Measurements from ENCODE around the gene COL23A1.

The COL23A1 gene

GRCh38 chr5:178532236-178532635 lies 58.0 kb downstream of the COL23A1 start:
- DNase-seq (ENCODE audit: low spot score): no peak

DNA sequence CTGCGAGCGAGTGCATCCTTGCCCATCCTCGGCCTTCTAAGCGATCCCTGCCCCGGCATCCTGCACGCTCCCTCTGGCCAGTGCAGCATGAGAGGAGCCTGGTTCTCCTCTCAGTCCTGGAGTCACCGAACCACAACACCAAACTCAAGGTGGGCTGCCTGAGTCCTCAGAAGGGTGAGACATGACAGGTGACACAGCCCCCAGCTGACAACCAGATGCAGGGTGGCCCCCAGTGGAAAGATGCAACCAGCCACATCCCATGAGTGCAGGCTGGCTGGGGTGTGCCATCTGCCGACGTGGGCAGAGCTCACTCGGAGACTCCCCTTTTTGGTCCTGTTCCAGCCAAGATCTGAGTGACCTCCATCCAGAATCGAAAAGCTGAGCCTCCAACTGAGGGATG lies 58.4 kb downstream of the COL23A1 start:
- DNase-seq (ENCODE audit: low spot score): no peak

DNA sequence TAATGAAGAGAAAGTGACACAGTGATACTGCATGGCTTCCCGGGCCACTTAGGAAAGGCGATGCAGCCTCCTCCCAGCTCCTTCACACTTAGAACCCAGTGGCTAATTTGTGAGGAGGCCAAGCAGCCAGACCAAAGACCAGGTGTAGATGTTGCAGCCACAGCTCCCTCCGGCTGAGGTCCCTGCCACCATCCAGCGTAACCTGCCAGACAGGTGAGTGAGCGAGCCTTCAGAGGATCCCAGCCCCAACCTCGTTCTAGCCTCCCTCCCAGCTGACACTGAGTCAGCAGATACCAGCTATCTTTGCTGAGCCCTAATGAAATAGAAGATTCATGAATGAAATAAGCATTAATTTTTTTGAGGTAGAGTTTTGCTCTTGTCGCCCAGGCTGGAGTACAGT lies 59.7 kb downstream of the COL23A1 start:
- no peak for DNase-seq (ENCODE audit: low spot score)

- no peak for DNase-seq (ENCODE audit: low spot score)
These were observed 61.1 kb downstream of the COL23A1 start for GRCh38 chr5:178529080-178529479.

DNA sequence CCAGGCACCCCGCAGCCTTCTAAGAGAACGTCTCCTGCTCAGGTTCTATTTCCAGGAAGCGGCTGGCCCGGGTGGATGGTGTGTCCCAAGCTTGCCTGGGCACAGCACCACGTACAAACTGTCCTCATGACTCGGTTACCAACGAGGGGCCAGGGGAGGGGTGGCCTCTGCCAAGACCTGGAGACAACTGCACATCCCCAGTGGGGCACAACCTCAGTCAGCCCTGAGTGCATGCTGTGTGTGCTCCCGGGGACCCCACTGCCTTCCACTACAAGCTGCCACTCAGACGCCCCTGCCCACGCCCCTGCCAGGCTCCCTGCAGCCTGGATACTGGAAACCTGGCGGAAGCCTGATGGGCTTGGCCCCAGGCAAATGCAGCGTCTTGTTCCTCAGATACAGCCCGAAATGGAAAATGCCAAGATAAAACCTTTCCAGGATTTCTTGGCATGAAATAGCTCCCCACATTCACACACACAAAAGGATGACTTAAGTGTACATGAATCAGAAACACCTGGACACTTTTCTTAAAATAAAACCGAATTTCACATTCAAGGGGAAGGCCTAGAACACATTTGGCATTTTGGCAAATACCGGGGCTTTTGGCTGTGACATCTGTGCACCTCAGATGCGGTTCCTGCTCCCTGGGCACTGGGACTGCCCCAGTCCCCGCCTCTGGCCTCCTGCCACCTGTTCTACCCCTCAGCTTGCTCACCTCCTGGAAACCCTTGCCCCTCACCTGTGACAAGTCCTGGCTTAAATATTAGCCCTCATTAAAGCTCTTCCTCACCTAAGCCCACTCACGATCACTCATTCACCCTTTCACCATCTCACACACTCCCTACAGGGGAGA lies 62.5 kb downstream of the COL23A1 start:
- DNase-seq (ENCODE audit: low spot score): no peak

- DNase-seq (ENCODE audit: low spot score): no peak
These were observed 63.3 kb downstream of the COL23A1 start for GRCh38 chr5:178526773-178527457.

DNA sequence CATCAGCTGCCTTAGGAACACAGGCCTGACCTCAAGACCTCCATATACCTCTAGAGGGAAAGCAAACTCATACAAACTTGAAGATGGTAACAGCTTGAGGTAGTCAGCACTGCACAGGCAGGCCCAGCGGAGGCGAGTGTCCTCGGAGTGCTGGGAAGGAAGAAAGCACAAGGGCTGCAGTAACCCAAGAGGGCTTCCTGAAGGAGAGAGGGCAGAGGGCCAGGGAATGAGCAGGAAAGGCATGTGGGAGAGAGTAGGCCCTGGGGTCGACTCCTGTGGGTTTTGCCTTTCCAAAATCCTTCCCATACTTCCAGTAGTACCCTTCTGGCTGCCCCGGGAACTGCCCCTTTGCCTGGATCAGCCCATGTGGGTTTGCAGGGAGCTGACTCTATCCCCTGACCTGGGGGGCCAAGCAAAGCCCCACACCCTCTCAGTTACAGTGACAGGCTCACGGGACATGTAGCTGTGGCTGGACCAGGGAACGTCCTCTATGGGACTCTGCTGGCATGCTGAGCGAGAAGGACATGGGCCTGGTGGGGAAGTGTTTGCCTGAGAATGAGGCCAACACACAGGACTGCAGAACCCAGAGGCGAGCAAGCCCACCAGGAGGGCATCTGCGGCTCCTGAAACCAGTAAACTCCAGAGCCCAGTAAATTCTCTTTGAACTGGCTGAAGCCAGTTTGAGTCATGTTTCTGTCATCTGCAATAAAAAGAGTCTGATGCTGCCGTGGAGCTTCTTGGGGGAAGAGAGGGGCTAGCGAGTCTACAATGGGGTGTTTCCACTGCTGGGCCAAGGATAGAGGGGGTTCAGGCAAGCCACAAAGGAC lies 64.1 kb downstream of the COL23A1 start:
- no peak for DNase-seq (ENCODE audit: low spot score)

- DNase-seq (ENCODE audit: low spot score): no peak
These were observed 65.9 kb downstream of the COL23A1 start for GRCh38 chr5:178524093-178524882.

DNA sequence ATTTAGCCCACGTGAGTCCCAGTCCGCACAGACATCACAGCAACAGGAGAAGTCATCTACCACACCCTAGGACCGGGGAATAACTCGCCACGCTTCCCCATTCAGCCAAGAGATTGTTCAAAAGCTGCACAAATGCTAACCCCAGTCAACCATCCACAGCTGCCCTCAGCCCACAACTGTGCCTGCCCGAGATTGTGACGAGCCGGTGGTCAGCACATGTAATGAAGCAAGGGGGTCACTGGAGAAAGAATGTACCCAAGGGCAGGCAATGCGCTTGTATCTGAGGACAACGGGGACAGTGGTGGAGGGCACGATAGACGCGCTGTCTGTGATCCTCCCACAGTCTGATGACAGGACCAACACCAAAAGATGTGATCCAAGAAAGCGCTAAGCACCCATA lies 67.8 kb downstream of the COL23A1 start:
- DNase-seq (ENCODE audit: low spot score): no peak

GRCh38 chr5:178520851-178521250 lies 69.3 kb downstream of the COL23A1 start:
- no peak for DNase-seq (ENCODE audit: low spot score)

DNA sequence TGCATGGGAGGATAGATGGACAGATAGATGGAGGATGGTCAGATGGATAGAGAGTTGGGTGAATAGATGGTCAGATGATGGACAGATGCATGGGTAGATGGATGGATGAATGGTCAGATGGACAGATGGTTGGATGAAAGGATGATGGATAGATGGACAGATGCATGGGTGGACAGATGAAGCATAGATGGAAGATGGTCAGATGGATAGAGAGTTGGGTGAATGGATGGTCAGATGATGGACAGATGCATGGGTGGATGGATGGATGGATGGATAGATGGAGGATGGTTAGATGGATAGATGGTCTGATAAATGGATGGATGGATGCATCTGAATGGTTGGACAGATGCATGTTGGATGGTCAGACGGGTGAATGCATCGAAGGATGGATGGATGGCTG lies 70.4 kb downstream of the COL23A1 start:
- no peak for DNase-seq (ENCODE audit: low spot score)

DNA sequence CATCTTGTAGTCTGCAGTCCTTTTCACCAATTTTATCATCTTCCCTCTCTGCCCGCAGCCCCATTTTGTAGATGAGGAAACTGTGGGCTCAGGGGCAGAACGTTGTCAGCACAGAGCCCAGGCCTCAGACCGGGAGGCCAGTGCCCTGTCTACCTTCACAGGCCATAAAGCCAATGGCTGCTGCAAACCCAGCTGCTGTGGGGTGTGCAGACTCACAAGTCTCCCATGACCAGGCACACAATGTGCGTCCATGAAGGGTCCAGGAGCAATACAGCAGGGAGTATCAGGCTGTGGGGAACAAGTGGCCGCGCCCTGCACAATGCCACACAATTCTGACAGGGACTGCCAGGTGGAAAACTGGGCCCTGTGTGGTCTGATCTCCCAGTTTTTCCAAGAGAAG lies 71.0 kb downstream of the COL23A1 start:
- DNase-seq (ENCODE audit: low spot score): no peak

DNA sequence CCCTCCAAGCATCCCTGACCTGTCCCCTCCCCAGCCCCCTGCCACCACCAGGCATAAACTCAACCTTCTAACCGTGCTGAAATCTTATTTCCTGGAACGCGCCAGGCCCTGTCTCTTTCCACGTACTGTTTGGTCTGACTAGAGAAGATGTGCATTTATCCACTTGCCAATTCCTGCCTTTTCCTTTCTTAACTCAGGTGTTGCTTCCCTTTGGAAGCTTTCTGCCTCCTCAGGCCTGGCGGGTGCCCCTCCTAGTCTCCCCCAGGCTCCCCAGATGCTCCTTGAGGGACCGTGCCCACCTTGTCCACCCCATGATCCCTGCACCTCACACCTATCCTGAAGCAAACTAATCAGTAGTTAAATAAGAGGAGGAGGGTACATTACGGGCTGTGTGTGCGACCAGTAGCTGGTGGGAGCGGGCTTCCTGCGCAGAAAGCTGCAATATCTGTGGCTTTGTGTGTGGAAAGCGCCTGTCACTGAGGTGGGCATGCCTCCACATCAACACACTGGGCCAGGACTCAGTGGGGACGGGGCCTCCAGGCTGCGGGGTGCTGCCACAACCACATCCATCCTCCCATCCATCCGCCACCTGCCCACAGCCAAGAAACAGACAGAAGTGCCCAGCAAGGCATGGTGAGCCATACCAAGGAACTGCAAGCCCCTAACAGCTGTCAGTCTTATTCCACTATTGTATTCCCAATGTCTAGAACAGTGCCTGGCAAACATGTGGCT lies 73.5 kb downstream of the COL23A1 start:
- DNase-seq (ENCODE audit: low spot score): no peak

DNA sequence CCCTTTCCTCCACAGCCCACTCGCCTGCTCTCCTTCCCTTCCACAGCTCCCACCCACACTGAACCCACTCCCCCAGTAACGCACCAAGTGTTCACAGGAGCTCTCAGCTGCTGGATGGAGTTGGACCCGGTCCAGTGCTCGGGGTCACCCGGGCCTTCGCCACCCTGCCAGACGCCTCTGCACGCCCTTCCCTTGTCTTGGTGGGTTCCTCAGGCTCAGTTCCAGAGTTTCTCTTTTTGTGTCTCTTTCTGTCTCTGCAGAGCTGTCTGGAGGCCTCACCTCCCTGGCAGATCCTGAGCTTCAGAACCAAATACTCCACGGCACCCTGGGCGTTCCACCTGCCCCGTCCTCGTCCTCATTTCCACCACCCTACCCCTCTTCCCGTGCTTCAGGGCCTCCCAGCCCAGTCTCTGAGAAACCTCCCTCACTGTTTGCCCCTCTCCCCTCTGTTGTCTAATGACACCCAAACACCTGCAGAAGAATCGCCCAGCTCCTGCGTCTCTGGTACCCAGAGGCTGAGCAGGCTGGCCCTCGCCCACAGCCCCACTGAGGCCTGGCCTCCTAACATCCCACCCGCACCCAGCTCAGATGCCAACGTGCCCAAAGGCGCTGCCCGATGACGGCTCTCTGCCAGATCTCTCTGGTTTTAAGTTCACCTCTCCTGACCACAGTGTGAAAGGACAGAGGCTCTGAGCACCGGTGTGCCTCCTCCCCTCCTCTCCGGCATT lies 74.3 kb downstream of the COL23A1 start:
- no peak for DNase-seq (ENCODE audit: low spot score)

DNA sequence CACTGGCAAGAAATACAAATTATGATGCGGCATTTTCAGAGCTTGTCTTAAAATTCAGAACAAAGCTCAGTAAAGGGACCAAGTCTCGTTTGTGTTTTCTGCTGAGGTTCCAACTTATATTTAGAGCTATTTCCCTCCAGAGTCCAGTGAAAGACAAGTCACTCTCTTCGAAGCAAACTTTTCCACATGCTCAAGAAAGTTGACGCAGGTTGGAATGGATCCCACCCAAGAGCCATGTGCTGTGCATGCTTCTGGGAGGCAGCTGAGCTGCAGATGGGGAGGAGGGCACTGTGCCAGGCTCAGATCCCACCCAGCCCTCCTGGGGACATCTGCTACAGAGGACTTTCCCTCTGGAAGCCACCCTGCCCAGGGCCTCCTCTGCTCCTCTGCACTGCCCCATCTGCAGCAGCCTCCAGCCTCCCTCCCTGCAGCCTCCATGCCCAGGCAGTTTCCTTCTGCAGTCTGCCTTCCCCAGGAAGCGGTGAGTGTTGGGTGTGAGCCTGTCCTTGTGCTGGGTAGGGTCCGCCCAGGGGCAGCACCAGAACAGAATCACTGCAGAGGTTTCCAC lies 75.3 kb downstream of the COL23A1 start:
- DNase-seq (ENCODE audit: low spot score): no peak

DNA sequence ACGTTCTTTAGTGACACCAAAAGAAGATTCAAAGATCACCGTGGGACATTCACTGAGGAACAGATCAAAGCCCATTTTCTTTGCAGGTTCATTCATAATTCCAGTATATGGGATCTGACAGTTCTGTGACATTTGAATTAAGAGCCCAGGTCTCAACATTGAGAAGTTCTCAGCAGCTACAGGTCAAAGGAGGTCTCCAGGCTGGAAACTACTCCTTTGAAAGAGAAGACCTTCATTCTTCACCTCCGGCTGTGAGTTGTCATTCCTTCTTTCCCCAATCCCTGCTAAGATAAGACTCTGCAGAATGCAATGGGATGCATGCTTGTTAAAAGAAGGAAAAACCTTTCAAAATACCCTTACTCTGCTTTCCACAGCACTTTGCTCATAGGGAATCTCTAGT lies 79.0 kb downstream of the COL23A1 start:
- DNase-seq (ENCODE audit: low spot score): no peak

DNA sequence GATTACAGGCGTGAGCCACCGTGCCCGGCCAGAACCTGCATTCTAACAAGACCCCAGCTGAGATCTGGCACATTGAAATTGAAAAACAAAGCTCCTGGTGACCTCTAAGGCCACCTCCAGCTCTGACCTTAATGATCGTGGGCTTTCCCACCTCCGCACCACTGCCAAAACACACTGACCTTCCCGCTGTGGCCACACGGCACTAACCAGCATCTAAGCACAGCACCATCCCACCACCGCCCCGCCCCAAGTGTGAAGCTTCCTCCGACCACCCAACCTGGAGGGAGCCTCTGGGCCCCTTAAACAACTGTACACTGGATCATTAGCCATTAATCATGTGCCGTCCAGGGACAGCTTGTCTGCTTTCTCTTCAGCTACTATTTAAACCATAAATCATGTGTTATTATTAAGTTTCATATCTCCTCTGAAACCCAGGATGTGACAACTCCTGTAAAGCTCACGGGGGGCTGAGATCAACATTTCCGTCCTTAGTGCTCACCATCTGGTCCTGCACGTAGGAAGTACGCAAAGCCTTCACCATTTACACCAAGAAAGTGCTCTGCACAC lies 80.6 kb downstream of the COL23A1 start:
- DNase-seq (ENCODE audit: low spot score): no peak

DNA sequence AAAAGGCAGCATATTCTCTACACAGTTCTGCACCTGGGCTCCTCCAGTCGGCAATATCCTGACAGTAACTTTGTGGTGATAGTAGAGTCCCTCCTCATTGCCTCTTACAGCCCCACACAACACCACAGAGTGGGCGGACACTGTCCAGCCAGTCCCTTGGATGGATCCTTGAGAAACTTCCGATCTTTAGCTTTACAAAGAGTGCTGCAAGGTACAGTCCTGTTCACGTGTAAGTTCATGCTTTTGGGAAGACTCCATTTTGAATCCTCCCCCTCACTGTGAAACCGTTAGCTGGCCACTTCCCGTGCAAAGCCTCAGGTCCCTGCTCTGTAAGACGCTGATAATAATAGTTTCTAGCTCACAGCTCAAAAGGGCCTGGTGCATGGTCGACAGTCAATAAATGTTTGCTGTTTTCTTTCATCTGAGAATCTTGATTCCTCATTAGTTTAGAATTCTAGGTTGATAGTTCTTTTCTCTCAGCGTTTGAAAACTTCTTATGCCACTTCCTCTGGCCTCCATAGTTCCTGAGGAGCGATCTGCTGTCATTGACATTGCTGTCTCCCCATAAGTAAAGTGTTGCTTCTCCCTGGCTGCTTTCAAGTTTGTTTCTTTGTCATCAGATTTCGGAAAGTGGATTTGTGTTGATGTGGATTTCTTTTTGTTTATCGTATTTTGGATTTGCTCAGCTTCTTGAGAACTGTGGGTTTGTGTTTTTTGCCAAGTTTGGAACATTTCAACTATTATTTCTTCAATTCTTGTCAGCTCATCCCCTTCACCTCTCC lies 82.9 kb downstream of the COL23A1 start:
- no peak for DNase-seq (ENCODE audit: low spot score)
